K562 (cell line): ENCODE measurements around the gene SLC16A1. TPM values are rescaled to one million over a fixed set of nuclear protein-coding genes. Genes with fewer than 3 reads are reported as not detected.
A peak's percentile ranks its signal among the peaks of the same experiment; 100 is the strongest.

Experiments
- CREB1 ChIP-seq, 2 experiments: sonication (generic) in 1 of 2; formaldehyde crosslinking in 1 of 2; IDR thresholded peaks; 2 replicates each; pipeline versions ENCODE4 v1.6.1 to v1.8.0; 2012 to 2022; ENCODE audit warnings: inconsistent platforms in 1 of 2, mild to moderate bottlenecking in 1 of 2, missing genetic modification reagents in 1 of 2, moderate library complexity in 1 of 2
- FIP1L1 ChIP-seq: fragments of 200-400 bp; formaldehyde crosslinking; IDR thresholded peaks from 2 replicates; pipeline ENCODE4 v1.6.1; 2018; ENCODE audit warnings: mild to moderate bottlenecking, low read depth, low read length; ENCODE audit not compliant: poor library complexity, severe bottlenecking
- FOXA1 ChIP-seq: fragments of 450-650 bp; IDR thresholded peaks from 2 replicates; pipeline ENCODE4 v1.6.1; 2016; ENCODE audit warnings: mild to moderate bottlenecking, borderline replicate concordance
- GABPA ChIP-seq: fragments of 200-800 bp; sonication (Bioruptor generic); conservative IDR thresholded peaks from 2 replicates; pipeline ENCODE4 v1.6.1; 2016; ENCODE audit warnings: low read depth, missing genetic modification characterization, missing compliant biosample characterization
- GABPB1 ChIP-seq: sonication (generic); formaldehyde crosslinking; IDR thresholded peaks from 2 replicates; pipeline ENCODE4 v1.8.0; 2022; ENCODE audit warnings: mild to moderate bottlenecking, missing genetic modification reagents
- HNRNPLL ChIP-seq: fragments of 200-400 bp; formaldehyde crosslinking; IDR thresholded peaks from 2 replicates; pipeline ENCODE4 v1.6.1; 2017; ENCODE audit warnings: low read length, low read depth, mild to moderate bottlenecking; ENCODE audit not compliant: poor library complexity, severe bottlenecking
- KDM1A ChIP-seq, 2 experiments: fragments of 450-650 bp; IDR thresholded peaks; 2 replicates each; pipeline ENCODE4 v1.6.1; 2016; ENCODE audit warnings: mild to moderate bottlenecking in 2 of 2
- MAFF ChIP-seq: IDR thresholded peaks from 2 replicates; pipeline ENCODE4 v1.6.1; 2012; ENCODE audit warnings: low read length, improper control_type of control experiment
- MCM7 ChIP-seq, 2 experiments: fragments of 450-650 bp; IDR thresholded peaks; 2 replicates each; pipeline ENCODE4 v1.6.1; 2016 to 2018
- MECOM ChIP-seq: fragments of 250-450 bp; sonication (Bioruptor Pico); IDR thresholded peaks from 2 replicates; pipeline ENCODE4 v1.8.0; 2022; ENCODE audit warnings: inconsistent platforms
- RNF2 ChIP-seq: sonication (generic); IDR thresholded peaks from 2 replicates; pipeline ENCODE4 v1.6.1; 2016
- SP2 ChIP-seq: IDR thresholded peaks from 2 replicates; pipeline ENCODE4 v1.6.1; 2011; ENCODE audit warnings: mild to moderate bottlenecking, low read depth, low read length, moderate library complexity; ENCODE audit not compliant: poor library complexity, severe bottlenecking; ENCODE audit errors: extremely low read depth
- SRSF7 ChIP-seq: fragments of 200-400 bp; formaldehyde crosslinking; optimal IDR thresholded peaks from 2 replicates; pipeline ENCODE3; 2017; ENCODE audit warnings: mild to moderate bottlenecking, low read depth, low read length
- polyA plus RNA-seq, 8 experiments: library from polyadenylated mRNA; depleted of rRNA in 4 of 8; stranded (reverse) in 5 of 8; unstranded in 3 of 8; fragments of >200 nt; fragmentation: Nextera tagmentation in 2 of 8; fragmentation: Illumina TruSeq in 1 of 8; extraction: Ambion mirVana in 2 of 8; extraction: Trizol in 1 of 8; gene quantifications; 2 replicates each; pipeline versions ENCODE4 v1.2.1 to v1.2.3, GENCODE V29; 2011 to 2014; ENCODE audit warnings: inconsistent platforms in 1 of 8, missing spikeins in 1 of 8
- total RNA-seq, 7 experiments: library from RNA; depleted of rRNA in 6 of 7; stranded (reverse); fragments of >200 nt in 6 of 7; fragmentation: Illumina TruSeq in 2 of 7; extraction: Trizol in 2 of 7; gene quantifications; 2 replicates each; pipeline versions ENCODE4 v1.2.1 to v1.2.3, GENCODE V29; 2011 to 2021; ENCODE audit warnings: low replicate concordance in 1 of 7
- TF ChIP-seq, protein P1 (sequence below): sonication (generic); formaldehyde crosslinking; IDR thresholded peaks from 2 replicates; pipeline ENCODE4 v1.8.1; 2023; ENCODE audit warnings: mild to moderate bottlenecking, missing genetic modification reagents
- TF ChIP-seq, protein P2 (sequence below): sonication (generic); IDR thresholded peaks from 2 replicates; pipeline ENCODE4 v1.6.1; 2016
- TF ChIP-seq, protein P3 (sequence below): sonication (generic); formaldehyde crosslinking; IDR thresholded peaks from 2 replicates; pipeline ENCODE4 v1.8.1; 2022; ENCODE audit warnings: missing genetic modification reagents
- TF ChIP-seq, protein P4 (sequence below): fragments of 450-650 bp; IDR thresholded peaks from 2 replicates; pipeline ENCODE4 v1.6.1; 2017; ENCODE audit warnings: antibody characterized with exemption, mild to moderate bottlenecking

The SLC16A1 gene
- total and polyA plus RNA-seq, 9 of the 15 experiments (the other 6 are each of a cell fraction or from before 2014, with no cell fraction given), result 73.1 to 244 (median 117) TPM

DNA sequence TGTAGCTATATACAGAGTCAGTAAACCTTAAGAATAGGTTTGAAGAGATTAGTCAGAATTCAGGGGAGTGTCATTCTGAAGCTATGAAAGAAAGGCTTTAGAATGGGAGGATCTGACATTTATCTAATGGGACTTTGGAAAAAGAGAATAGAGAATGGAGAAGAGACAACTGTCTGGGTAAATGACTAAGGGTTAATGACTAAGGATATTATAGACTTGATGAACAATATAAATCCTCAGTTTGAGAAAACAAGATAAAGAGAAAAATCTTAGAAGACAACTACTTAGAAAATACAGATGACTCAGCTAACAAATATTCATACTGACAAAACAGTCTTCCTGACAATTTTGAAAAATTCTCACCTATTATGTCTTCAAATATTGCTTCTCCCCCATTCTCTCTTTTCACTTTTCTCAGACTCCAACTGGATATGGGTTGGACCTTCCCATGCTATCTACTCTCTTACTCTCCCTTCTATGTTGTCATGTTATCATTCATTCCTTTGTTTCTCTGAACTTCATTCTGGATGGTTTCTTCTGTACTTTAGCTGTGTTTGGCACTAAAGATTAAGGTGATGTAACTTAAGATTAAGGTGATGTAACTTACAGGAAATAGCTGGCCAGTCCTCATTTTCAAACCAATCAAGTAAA is 20.4 kb downstream of the SLC16A1 start (continued):
- peak; percentile 36; the same call in 1 of the 2 replicates for TF ChIP-seq RNF2
- TF ChIP-seq, protein P1, sequence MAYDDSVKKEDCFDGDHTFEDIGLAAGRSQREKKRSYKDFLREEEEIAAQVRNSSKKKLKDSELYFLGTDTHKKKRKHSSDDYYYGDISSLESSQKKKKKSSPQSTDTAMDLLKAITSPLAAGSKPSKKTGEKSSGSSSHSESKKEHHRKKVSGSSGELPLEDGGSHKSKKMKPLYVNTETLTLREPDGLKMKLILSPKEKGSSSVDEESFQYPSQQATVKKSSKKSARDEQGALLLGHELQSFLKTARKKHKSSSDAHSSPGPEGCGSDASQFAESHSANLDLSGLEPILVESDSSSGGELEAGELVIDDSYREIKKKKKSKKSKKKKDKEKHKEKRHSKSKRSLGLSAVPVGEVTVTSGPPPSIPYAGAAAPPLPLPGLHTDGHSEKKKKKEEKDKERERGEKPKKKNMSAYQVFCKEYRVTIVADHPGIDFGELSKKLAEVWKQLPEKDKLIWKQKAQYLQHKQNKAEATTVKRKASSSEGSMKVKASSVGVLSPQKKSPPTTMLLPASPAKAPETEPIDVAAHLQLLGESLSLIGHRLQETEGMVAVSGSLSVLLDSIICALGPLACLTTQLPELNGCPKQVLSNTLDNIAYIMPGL (CRISPR knock-in tag), result no peak
- TF ChIP-seq FIP1L1, result no peak
- no peak for TF ChIP-seq FOXA1
- TF ChIP-seq, protein P2, sequence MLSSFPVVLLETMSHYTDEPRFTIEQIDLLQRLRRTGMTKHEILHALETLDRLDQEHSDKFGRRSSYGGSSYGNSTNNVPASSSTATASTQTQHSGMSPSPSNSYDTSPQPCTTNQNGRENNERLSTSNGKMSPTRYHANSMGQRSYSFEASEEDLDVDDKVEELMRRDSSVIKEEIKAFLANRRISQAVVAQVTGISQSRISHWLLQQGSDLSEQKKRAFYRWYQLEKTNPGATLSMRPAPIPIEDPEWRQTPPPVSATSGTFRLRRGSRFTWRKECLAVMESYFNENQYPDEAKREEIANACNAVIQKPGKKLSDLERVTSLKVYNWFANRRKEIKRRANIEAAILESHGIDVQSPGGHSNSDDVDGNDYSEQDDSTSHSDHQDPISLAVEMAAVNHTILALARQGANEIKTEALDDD, result no peak
- no peak for TF ChIP-seq MECOM (CRISPR knock-in tag)
- no peak for TF ChIP-seq MCM7 (IDR thresholded peaks at IDR 0.05)
- no peak for TF ChIP-seq GABPB1 (CRISPR knock-in tag)
- TF ChIP-seq CREB1 (IDR thresholded peaks at IDR 0.05), result no peak
- no peak for TF ChIP-seq CREB1 (CRISPR knock-in tag; IDR thresholded peaks at IDR 0.05)
- TF ChIP-seq, protein P3, sequence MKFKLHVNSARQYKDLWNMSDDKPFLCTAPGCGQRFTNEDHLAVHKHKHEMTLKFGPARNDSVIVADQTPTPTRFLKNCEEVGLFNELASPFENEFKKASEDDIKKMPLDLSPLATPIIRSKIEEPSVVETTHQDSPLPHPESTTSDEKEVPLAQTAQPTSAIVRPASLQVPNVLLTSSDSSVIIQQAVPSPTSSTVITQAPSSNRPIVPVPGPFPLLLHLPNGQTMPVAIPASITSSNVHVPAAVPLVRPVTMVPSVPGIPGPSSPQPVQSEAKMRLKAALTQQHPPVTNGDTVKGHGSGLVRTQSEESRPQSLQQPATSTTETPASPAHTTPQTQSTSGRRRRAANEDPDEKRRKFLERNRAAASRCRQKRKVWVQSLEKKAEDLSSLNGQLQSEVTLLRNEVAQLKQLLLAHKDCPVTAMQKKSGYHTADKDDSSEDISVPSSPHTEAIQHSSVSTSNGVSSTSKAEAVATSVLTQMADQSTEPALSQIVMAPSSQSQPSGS (CRISPR knock-in tag), result no peak
- peak; percentile 67 to 72; a peak in 3 of 4 replicates for TF ChIP-seq KDM1A (IDR thresholded peaks at IDR 0.05)
- no peak for TF ChIP-seq SRSF7
- TF ChIP-seq, protein P4, sequence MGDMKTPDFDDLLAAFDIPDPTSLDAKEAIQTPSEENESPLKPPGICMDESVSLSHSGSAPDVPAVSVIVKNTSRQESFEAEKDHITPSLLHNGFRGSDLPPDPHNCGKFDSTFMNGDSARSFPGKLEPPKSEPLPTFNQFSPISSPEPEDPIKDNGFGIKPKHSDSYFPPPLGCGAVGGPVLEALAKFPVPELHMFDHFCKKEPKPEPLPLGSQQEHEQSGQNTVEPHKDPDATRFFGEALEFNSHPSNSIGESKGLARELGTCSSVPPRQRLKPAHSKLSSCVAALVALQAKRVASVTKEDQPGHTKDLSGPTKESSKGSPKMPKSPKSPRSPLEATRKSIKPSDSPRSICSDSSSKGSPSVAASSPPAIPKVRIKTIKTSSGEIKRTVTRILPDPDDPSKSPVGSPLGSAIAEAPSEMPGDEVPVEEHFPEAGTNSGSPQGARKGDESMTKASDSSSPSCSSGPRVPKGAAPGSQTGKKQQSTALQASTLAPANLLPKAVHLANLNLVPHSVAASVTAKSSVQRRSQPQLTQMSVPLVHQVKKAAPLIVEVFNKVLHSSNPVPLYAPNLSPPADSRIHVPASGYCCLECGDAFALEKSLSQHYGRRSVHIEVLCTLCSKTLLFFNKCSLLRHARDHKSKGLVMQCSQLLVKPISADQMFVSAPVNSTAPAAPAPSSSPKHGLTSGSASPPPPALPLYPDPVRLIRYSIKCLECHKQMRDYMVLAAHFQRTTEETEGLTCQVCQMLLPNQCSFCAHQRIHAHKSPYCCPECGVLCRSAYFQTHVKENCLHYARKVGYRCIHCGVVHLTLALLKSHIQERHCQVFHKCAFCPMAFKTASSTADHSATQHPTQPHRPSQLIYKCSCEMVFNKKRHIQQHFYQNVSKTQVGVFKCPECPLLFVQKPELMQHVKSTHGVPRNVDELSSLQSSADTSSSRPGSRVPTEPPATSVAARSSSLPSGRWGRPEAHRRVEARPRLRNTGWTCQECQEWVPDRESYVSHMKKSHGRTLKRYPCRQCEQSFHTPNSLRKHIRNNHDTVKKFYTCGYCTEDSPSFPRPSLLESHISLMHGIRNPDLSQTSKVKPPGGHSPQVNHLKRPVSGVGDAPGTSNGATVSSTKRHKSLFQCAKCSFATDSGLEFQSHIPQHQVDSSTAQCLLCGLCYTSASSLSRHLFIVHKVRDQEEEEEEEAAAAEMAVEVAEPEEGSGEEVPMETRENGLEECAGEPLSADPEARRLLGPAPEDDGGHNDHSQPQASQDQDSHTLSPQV, result peak; percentile 71
- TF ChIP-seq HNRNPLL, result no peak
- no peak for TF ChIP-seq SP2
- 0 out of 2 replicates have a peak, but pooled peaks have one; percentile 55 for TF ChIP-seq MAFF
- no peak; the same call in 1 of the 2 replicates for TF ChIP-seq GABPA (tag)
